Measurements from ENCODE around the gene RFX4.

The RFX4 gene

GRCh38 chr12:106645465-106646330 is 62.9 kb downstream of the RFX4 start:
- in situ Hi-C loops (cut with MboI; ENCODE audit: low sequenced_read_pairs): no loop called here

- in situ Hi-C loops (cut with MboI; ENCODE audit: low sequenced_read_pairs): no loop called here
Measured at GRCh38 chr12:106646472-106646871, 63.7 kb downstream of the RFX4 start.

GRCh38 chr12:106647793-106648514 is 65.2 kb downstream of the RFX4 start:
- in situ Hi-C loops (cut with MboI; ENCODE audit: low sequenced_read_pairs): no loop called here

- in situ Hi-C loops (cut with MboI; ENCODE audit: low sequenced_read_pairs): no loop called here
Measured at GRCh38 chr12:106648736-106649135, 65.9 kb downstream of the RFX4 start.

GRCh38 chr12:106651552-106651951 is 68.7 kb downstream of the RFX4 start:
- in situ Hi-C loops (cut with MboI; ENCODE audit: low sequenced_read_pairs): no loop called here

GRCh38 chr12:106652510-106653015 is 69.8 kb downstream of the RFX4 start:
- in situ Hi-C loops (cut with MboI; ENCODE audit: low sequenced_read_pairs): no loop called here

- in situ Hi-C loops (cut with MboI; ENCODE audit: low sequenced_read_pairs): no loop called here
Measured at GRCh38 chr12:106655577-106655976, 72.8 kb downstream of the RFX4 start.

- in situ Hi-C loops (cut with MboI; ENCODE audit: low sequenced_read_pairs): no loop called here
Measured at GRCh38 chr12:106657488-106657887, 74.7 kb downstream of the RFX4 start.

GRCh38 chr12:106663385-106663784 is 80.6 kb downstream of the RFX4 start:
- in situ Hi-C loops (cut with MboI; ENCODE audit: low sequenced_read_pairs): no loop called here

- in situ Hi-C loops (cut with MboI; ENCODE audit: low sequenced_read_pairs): no loop called here
Measured at GRCh38 chr12:106669216-106669615, 86.4 kb downstream of the RFX4 start.

- in situ Hi-C loops (cut with MboI; ENCODE audit: low sequenced_read_pairs): no loop called here
Measured at GRCh38 chr12:106670131-106670530, 87.3 kb downstream of the RFX4 start.

GRCh38 chr12:106671840-106672239 is 89.0 kb downstream of the RFX4 start:
- in situ Hi-C loops (cut with MboI; ENCODE audit: low sequenced_read_pairs): no loop called here

- in situ Hi-C loops (cut with MboI; ENCODE audit: low sequenced_read_pairs): no loop called here
Measured at GRCh38 chr12:106672314-106673025, 89.7 kb downstream of the RFX4 start.

- in situ Hi-C loops (cut with MboI; ENCODE audit: low sequenced_read_pairs): no loop called here
Measured at GRCh38 chr12:106673141-106673540, 90.3 kb downstream of the RFX4 start.

GRCh38 chr12:106675651-106676435 is 93.0 kb downstream of the RFX4 start:
- in situ Hi-C loops (cut with MboI; ENCODE audit: low sequenced_read_pairs): no loop called here

- in situ Hi-C loops (cut with MboI; ENCODE audit: low sequenced_read_pairs): no loop called here
Measured at GRCh38 chr12:106679574-106679973, 96.8 kb downstream of the RFX4 start.

- in situ Hi-C loops (cut with MboI; ENCODE audit: low sequenced_read_pairs): no loop called here
Measured at GRCh38 chr12:106680280-106680679, 97.5 kb downstream of the RFX4 start.

- in situ Hi-C loops (cut with MboI; ENCODE audit: low sequenced_read_pairs): no loop called here
Measured at GRCh38 chr12:106681210-106681609, 98.4 kb downstream of the RFX4 start.

GRCh38 chr12:106682594-106683234 is 99.9 kb downstream of the RFX4 start:
- in situ Hi-C loops (cut with MboI; ENCODE audit: low sequenced_read_pairs): no loop called here

GRCh38 chr12:106684497-106684896 is 101.7 kb downstream of the RFX4 start:
- in situ Hi-C loops (cut with MboI; ENCODE audit: low sequenced_read_pairs): no loop called here

Data from HL-60/S4 treated with retinoic acid at 250 ng/mL for 4 days and 3 days (cell line).